Fibroblast of skin of right biceps (primary cell): ENCODE results near the gene COA1.

Experiments
- DNase-seq: peaks from one replicate; pipeline ENCODE4 v3.0.0-alpha.2; 2013

COA1 gene

DNA sequence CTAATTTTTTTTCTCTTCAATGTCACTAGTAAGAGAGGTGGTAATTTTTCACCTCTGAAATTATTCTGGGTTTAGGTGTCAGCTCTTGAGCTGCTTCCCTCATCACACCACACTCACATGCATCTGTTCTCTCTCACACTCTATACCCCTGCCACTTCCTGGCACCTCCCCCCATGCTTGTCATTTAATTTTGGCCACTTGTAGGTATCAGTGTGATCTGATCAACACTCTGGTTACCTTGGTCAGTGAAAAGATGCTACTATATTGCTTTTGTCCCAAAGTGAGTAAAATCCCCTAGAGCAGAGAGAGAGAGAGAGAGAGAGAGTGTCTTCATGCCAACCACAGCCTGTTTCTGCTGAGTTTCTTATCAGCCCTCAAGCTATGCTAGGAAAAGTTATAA, 103.9 kb downstream of the COA1 start:
- no peak for DNase-seq

DNA sequence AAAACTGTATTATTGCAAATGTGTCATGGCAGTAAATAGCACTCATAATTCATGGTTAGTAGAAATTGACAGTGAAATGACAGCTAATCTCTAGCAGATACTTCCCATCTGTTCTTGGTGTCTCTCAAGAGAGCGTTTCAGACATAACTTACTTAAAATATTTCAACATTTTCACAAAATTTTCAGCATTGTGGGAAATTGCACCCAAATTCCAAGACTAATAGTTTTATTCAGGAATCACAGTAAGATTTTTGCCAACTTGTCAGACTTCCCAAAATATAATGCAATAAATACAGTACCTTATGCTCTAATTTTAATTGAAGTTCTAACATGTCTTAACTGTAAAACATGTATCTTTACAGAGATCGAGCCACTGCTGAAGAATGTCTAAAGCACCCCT, 105.2 kb downstream of the COA1 start:
- DNase-seq, result no peak

DNA sequence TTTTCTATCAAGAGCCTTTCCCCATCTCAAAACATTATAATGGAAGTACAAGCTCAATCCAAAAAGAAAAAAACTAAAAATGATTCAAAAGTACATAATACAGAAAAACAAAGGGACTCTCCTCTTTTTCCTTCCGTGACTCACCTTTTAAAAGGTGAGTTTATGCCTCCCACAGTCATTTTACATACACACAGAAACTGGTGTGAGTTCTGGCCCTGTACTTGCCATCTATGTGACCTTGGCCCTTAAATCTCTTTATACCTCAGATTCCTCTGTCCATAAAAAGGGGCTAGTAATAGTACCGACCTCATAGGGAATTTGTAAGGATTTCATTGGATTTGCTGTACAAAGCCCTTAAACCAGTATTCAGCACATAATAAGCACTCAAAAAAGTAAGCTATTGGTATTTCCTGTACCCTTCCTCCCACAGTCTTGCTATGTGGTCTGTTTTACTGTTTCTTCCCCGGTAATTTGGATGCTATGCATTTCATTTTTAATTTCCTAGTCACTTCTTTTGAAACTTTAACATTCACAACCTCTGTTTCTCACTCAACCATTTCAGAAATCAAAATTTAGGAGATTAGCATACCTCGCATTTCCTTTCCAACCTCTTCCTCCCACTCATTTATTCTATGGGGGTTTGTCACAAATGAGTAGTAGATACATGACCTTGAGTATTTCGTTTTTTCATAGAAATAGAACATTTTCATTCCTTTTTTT, 107.4 kb downstream of the COA1 start:
- DNase-seq, result peak; percentile 68

DNA sequence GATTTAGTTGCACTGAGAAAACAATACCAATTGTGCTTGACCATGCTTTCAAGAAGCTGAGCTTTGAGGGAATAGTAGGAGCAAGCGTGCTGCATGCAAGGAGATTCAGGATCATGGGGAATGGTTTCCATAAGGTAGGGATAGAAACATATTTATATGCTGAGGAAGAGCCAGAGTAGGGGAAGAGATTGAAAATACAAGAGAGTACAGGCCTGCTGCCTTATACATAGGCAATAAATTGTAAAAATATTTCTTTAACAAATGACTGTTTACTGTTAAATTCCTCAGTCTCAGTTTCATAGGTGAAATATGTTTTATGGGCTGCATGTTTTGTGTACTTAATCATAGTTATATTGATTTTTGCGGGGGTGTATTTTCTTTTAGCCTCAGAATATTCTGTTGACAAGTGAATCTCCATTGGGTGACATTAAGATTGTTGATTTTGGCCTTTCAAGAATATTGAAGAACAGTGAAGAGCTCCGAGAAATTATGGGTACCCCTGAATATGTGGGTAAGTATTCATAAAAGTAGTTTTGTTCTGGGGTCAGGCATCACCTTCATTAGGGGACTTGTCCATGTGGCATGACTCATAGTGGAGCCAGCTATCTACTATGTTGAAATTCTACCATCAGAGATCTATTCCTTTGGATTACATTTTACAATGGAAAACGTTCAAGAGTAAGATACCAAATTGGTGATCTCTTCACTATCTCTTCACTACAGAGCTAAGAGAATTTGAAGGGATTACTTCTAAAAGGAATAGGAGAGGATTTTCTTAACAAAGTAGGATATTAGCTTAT, 109.9 kb downstream of the COA1 start:
- peak; percentile 24 for DNase-seq

DNA sequence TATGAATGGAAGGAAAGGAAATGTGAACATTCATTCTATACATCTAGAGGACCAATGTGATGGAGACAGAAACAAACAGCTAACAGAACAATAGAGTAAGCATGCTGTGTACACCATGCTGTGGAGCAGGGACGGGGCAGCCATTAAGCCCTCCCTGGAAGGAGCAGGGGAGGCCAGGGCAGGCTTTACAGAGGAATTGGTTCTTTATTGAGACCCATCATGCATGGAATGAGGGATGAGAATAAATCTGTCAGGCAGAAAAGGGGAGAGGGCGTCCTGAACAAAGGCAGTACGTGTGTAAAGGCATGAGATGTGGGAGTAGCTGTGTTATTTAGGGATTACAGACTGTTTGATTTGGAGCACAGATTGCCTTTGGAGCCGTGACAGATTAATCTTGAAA, 111.2 kb downstream of the COA1 start:
- DNase-seq, result no peak

DNA sequence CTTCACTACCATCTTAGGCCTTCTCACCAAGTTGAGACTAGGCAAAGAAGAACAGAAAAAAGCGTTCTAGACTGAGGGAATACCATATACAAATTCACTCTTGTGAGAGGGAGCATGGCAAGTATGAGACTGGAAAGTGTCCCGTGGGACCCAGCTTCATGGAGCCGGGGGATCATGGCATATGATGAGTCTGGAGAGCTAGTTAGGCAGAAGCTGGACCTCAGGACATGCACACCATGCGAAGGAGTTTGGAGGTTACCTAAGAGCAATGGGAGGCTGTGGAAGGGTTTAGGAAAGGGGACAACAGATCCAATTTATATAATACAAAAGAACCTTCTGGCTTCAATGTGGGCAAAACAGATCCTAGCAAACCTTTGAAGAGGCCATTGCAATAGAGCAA, 112.3 kb downstream of the COA1 start:
- DNase-seq, result no peak

DNA sequence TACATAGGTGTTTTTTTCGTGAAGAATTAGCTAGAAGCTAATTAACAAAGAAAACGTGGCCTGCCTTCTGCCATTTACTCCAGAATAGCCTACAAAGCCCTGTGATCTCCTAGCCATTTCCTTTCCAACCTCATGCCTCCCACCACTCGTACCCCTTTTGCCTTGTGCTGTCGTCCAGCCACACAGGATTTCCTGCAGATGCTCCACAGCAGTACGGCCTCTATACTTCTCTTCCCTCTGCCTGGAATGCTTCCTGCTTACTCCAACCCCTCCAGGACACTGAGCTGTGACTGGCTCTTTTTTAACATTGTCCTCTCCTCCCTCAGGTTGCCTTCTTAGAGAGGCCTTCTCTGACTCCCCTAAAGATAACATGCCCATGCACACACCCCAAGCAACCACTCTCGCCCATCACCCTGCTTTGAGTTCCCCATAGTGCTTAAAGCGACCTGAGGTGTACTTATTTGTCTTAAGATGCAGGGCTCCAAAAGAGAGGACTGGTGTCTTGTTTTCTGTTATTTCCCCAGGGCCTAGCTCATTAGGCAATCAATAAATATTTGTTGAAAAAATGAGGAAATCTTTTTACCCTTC, 113.7 kb downstream of the COA1 start:
- DNase-seq, result no peak

DNA sequence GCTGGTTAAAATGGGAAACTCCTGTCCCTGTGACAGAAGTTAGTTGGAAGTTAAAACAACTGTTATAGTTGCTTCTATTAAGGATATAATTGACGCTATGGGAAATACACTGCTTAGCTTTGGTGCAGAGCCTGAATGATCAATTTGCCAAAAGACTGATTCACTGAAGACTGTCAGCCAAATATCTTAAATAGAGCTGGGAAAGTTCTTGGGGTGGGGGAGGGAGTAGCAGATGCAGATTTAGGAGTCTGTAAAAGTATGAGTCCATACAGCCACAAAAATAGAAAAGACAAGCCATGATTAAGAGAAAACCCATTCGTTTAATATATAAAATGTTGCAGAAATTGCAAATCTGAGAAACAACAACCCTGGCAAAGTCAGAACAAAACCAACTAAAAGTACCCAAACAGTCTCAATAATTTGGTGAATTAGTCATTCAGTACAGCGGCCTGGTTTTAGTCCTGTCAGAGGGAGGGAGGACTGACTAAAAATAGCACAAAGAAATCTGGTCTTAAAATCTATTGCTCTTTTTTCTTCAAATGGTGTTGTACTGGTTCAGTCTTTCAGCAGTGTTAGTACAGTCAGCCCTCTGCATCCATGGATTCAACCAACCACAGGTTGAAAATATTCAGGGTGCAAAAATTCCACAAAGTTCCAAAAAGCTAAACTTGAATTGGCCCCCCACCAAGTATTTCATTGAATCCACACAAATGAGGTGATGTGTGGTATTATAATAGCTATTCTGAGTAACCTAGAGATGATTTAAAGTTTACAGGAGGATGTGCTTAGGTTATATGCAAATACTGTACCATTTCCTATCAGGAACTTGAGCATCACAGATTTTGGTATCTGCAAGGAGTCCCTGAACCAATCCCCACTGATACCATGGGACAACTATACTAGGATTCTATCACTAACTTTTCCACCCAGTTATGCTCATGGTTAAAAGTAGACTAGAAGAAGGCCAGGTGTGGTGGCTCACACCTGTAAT, 116.4 kb downstream of the COA1 start:
- DNase-seq, result peak; percentile 83

DNA sequence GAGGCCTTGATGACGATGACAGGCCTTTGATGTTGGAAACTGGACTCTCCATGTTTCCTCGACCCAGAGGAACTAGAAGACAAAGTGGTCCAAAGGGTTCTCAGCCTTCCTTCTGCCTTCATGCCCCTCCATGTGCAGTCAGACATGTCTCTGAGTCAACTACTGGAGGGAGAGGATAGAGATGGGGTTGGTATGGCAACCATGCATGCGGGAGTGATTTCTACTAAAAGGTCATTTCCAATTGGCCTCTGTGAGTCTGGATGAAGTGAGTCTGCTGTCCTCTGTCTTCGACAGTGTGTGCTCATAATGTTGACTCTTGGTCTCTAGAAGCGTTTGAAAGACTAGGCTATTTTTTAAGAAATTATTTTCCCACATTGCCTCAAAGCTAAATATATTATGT, 117.2 kb downstream of the COA1 start:
- DNase-seq, result peak; percentile 27

DNA sequence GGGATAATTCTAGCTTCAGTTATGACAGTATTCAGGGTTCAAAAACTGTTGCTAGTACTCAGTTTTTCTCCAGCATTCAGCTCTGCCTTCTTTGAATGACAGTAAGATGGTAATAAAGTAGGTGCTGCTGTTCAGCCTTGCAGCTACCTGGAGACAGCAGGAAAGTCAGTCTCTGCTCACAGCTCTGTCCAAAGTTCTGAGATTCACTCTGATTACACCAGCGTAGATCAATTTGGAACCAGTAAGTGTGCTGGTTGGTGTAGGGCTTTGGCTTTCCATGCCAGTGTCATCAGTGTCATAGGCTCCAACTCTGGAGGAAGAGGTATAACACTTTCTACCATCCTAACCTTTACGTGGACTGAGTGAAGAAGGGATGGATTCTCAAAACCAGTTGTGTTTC, 120.2 kb downstream of the COA1 start:
- no peak for DNase-seq

DNA sequence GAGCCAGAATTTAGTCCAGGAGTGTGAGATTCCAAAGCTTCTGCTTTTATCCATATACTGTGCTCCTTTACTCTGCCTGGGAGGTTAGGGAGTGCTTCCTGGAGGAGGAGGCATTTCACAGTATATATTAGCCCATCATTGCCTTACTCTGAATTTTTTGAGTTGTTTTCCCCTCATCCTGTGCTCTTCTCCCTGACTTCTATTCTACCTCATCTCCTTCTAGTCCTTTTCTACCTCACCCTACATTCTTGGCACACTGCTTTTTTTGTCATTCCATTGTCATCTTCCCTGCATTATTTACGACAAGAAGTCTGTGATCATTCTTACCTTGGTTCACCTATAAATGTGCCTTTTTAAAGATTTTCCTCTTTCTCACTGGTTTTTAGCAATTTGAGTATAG, 125.1 kb downstream of the COA1 start:
- DNase-seq, result no peak

DNA sequence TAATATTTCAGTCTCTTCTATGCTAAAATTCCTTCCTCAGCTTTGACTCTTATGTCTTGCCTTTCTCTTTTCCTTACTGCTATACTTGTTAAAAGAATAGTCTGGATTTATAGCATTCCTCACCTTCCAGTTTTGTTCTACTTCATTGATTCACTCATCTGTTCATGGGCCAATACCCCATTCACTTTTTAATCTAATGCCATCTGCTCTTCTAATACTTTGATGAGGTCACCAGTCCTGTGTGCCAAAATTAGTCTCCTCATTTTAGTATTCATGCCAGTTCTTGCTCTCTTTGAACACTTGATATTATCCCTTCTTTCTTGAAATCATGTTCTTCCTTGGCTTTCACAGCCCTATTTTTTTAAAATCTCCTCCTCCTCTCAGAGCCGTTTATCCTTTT, 127.1 kb downstream of the COA1 start:
- no peak for DNase-seq

DNA sequence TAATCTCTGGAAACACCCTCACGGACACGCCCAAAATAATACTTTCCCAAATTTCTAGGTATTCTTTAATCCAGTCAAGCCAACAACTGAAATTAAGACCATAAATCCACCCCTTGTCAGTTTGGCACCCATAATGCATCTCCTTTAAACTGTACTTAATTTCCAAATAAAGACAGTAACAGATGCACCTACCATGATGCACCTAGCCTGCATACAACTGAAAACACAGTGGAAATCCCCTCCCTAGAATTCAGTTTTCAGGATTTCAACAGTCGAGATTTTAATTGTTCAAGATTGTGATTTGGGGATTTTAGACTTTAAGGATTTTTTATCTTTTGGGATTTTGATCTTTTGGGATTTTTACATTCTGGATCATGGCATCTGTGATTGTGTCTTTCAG, 129.3 kb downstream of the COA1 start:
- no peak for DNase-seq

DNA sequence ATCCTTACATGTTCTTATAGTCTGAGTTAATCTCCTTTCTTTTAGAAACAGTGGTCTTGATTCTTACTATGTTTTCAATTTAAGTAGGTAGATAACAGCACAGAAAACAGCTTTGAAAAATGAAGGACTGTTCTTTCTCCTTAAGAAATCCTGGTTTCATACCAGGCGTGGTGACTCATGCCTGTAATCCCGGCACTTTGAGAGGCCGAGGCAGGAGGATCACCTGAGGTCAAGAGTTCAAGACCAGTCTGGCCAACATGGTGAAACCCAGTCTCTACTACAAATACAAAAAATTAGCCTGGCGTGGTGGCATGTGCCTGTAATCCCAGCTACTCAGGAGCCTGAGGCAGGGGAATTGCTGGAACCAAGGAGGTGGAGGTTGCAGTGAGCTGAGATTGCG, 132.9 kb downstream of the COA1 start:
- DNase-seq, result peak; percentile 18

DNA sequence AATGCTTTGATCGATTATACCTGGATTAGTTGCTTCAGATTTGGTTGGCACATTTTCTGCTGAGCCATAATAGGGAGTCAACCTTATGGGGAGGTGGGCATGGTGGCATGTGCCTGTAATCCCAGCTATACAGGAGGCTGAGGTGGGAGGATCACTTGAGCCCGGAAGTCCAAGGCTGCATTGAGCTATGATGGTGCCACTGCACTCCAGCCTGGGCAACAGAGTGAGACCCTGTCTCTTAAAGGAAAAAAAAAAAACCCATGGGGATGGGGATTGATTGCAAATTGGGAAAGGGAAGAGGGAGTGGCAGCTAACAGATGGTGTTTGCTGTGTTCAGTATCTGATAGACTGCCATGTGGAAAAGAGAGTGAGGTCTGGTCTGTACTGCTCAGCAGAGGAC, 135.3 kb downstream of the COA1 start:
- DNase-seq, result no peak

DNA sequence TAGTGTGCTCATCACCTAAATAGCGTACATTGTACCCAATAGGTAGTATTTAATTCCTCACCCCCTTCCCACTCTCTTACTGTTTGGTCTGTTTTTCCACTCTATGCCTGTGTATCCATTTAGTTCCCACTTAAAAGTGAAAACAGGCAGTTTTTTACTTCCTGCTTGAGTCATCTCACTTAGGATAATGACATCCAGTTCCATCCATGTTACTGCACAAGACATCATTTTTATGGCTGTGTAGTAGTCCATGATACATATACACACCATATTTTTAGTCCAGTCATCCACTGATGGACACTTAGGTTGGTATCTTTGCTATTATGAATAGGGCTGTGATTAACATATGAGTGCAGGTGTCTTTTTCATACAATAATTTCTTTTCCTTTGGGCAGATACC, 136.3 kb downstream of the COA1 start:
- no peak for DNase-seq

DNA sequence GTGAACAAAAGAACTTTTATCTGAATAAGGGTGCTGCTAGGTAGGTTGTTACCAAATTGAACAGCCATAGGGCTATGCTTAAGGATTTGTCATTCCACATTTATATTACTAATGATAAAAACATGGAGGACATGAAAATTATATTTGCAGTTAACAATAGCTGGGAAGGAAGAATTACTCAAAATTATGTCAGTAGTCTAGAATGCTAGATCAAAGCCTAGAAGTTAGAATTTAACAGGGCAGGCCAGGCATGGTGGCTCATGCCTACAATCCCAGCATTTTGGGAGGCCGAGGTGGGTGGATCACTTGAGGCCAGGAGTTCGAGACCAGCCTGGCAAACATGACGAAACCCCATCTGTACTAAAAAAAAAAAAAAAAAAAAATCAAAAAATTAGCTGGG, 137.0 kb downstream of the COA1 start:
- DNase-seq, result no peak

DNA sequence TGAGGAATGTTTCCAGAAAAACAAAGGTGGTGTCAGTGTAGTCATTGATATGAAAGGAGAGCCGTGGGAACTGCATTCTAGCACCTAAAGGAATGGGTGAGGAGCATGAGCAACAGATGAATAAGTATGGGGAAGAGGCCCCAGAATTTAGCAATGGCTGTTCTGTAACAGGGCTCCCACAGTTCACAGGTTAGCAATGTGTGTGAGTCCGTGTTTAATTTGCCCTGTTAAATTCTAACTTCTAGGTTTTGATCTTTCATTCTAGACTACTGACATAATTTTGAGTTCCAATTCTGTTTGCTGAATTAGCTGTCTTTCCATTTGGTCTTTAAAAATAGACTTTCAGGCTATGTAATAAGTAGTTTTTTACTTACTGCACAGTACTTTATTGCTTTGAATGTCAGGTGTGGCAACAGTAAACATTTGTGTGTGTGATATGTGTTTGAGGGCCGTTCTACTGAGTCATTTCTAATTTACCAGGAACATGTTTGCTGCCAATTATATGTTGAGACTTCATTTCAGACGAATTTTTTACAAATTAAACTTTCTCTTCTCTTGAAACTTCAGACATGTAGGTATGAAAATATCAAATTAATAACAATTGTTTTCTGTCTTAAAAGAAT, 137.7 kb downstream of the COA1 start:
- DNase-seq, result no peak

DNA sequence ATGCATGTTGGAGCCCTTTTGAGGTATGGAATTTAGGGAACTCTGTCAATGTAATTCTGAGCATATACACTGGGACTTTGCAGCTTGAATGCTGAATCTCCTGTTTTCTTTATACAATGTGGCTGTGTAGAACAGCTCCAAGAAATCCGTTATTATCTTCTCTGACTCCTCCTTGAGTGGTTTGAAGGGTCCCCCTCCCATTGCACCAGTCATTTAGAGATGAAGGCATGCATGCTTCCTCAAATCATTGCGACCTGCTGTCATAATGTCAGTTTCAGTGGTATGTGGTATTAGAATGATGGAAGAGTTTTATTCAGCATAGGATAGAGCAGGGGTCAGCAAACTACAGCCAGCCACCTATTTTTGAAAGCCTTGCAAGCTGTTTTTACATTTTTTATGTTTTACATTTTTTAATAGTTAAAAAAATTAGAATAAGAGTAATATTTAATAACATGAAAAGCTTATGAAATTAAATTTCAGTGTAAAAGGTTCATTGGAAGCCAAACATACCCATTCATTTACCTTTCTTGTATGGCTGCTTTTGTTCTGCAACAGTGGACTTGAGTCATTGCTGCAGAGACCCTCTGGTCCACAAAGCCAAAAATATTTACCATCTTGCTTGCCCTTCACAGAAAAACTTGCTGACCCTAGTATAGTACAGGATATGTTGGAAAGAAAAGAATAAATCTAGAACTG, 138.3 kb downstream of the COA1 start:
- DNase-seq, result no peak

DNA sequence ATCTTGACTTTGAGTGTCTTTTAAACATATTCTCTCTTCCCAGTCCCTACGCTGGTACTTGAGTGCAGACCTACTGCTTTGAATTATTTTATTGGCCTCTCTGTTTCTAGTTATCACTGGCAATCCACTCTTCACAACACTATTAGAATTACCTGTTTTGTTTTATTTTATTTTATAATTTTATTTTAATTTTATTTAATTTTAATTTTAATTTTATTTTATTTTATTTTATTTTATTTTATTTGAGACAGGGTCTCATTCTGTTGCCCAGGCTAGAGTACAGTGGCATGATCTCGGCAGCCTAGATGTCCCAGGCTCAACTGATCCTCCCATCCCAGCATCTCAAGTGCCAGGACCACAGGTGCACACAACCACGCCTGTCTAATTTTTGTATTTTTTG, 139.6 kb downstream of the COA1 start:
- no peak for DNase-seq
